MM.1S (cell line): Measurements from ENCODE around the gene MPO.
A peak's percentile ranks its signal among the peaks of the same experiment; 100 is the strongest.

Experiments used
- DNase-seq: peaks from one replicate; pipeline ENCODE4 v3.0.0-alpha.2; 2015
- H2AFZ ChIP-seq: fragments of 300-600 bp; sonication (generic); 2 replicates; pipeline ENCODE4 v1.6.0; 2016; ENCODE audit warnings: antibody characterized with exemption, low read length
- H3F3A ChIP-seq: fragments of 300-600 bp; sonication (generic); 2 replicates; pipeline ENCODE4 v1.6.1; 2016; ENCODE audit warnings: mild to moderate bottlenecking, antibody characterized with exemption, low read length, moderate library complexity, mixed read lengths; ENCODE audit not compliant: insufficient read depth
- H3K27ac ChIP-seq: fragments of 300-600 bp; sonication (generic); 2 replicates; pipeline ENCODE4 v1.5.1; 2016; ENCODE audit warnings: mild to moderate bottlenecking, low read length
- H3K27me3 ChIP-seq: fragments of 300-600 bp; sonication (generic); replicated peaks from 2 replicates; pipeline ENCODE4 v1.6.0; 2016; ENCODE audit warnings: low read length; ENCODE audit not compliant: insufficient read depth
- H3K36me3 ChIP-seq: fragments of 300-600 bp; sonication (generic); replicated peaks from 2 replicates; pipeline ENCODE4 v1.6.1; 2016; ENCODE audit warnings: mild to moderate bottlenecking, low read length, mixed read lengths; ENCODE audit not compliant: insufficient read depth
- H3K4me1 ChIP-seq: fragments of 300-600 bp; sonication (generic); 2 replicates; pipeline ENCODE4 v1.6.1; 2016; ENCODE audit warnings: low read length, mixed read lengths
- H3K4me2 ChIP-seq: fragments of 300-600 bp; sonication (generic); 2 replicates; pipeline ENCODE4 v1.6.0; 2016; ENCODE audit warnings: low read depth, low read length
- H3K4me3 ChIP-seq: fragments of 300-600 bp; sonication (generic); 2 replicates; pipeline ENCODE4 v1.5.1; 2016; ENCODE audit warnings: low read length, mixed read lengths
- H3K79me2 ChIP-seq: fragments of 300-600 bp; sonication (generic); 2 replicates; pipeline ENCODE4 v1.6.1; 2016; ENCODE audit warnings: mixed run types, low read length, mixed read lengths
- H3K9ac ChIP-seq: fragments of 300-600 bp; sonication (generic); 2 replicates; pipeline ENCODE4 v1.6.1; 2016; ENCODE audit warnings: low read length, mixed read lengths
- H3K9me2 ChIP-seq: fragments of 300-600 bp; sonication (generic); replicated peaks from 2 replicates; pipeline ENCODE4 v1.6.1; 2016; ENCODE audit warnings: mild to moderate bottlenecking, low read length, mixed read lengths; ENCODE audit not compliant: insufficient read depth
- H3K9me3 ChIP-seq: fragments of 300-600 bp; sonication (generic); replicated peaks from 2 replicates; pipeline ENCODE4 v1.6.1; 2016; ENCODE audit warnings: mild to moderate bottlenecking, low read length, mixed read lengths; ENCODE audit not compliant: insufficient read depth
- H4K20me1 ChIP-seq: fragments of 300-600 bp; sonication (generic); 2 replicates; pipeline ENCODE4 v1.6.1; 2016; ENCODE audit warnings: mild to moderate bottlenecking, low read length, moderate library complexity, mixed read lengths; ENCODE audit not compliant: insufficient read depth
- EZH2 ChIP-seq: fragments of 300-600 bp; sonication (generic); optimal IDR thresholded peaks from 2 replicates; pipeline ENCODE3; 2017; ENCODE audit warnings: low read depth, mild to moderate bottlenecking, antibody characterized with exemption, low read length, mixed read lengths
- EZH2phosphoT487 ChIP-seq: fragments of 300-600 bp; sonication (generic); IDR thresholded peaks from 2 replicates; pipeline ENCODE4 v1.6.1; 2018; ENCODE audit warnings: antibody characterized with exemption, low read length
- TF ChIP-seq, protein P1 (sequence below): fragments of 300-600 bp; sonication (generic); IDR thresholded peaks from 2 replicates; pipeline ENCODE4 v1.5.1; 2016; ENCODE audit warnings: antibody characterized with exemption, low read length, mixed read lengths

Gene MPO

DNA sequence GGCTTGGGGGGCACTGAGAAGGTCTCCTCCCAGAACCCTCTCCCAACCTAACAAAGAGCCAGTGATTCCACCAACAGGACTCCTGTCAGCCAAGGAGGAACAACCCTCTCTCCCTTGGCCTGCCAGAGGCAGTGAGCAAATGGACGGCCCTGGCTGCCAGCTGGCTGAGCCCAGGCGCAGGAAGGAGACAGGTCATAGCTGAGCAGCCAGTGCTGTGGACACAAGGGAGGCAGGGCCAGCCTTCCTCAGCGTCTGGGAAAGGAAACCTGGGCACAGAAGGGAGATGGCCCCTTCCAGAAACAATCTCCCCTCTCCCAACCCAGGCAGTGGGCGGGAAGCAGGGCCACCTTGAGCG, 2.1 kb downstream of the MPO start:
- H3K27ac ChIP-seq, result no peak overlapping the region
- H3K27me3 ChIP-seq, result peaks cover 57% of the 10 kb centered on the region
- DNase-seq, result no peak
- H3K9ac ChIP-seq, result no peak overlapping the region
- no peak overlapping the region for H2AFZ ChIP-seq
- H3K79me2 ChIP-seq, result no peaks in the 10 kb centered on the region
- no peak overlapping the region for H3K4me2 ChIP-seq
- TF ChIP-seq EZH2 (no peak), EZH2phosphoT487 (no peak)
- TF ChIP-seq, protein P1, sequence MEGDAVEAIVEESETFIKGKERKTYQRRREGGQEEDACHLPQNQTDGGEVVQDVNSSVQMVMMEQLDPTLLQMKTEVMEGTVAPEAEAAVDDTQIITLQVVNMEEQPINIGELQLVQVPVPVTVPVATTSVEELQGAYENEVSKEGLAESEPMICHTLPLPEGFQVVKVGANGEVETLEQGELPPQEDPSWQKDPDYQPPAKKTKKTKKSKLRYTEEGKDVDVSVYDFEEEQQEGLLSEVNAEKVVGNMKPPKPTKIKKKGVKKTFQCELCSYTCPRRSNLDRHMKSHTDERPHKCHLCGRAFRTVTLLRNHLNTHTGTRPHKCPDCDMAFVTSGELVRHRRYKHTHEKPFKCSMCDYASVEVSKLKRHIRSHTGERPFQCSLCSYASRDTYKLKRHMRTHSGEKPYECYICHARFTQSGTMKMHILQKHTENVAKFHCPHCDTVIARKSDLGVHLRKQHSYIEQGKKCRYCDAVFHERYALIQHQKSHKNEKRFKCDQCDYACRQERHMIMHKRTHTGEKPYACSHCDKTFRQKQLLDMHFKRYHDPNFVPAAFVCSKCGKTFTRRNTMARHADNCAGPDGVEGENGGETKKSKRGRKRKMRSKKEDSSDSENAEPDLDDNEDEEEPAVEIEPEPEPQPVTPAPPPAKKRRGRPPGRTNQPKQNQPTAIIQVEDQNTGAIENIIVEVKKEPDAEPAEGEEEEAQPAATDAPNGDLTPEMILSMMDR, result no peak
- H3K9me2 ChIP-seq, result no peaks in the 10 kb centered on the region
- H3K36me3 ChIP-seq, result no peaks in the 10 kb centered on the region
- no peaks in the 10 kb centered on the region for H4K20me1 ChIP-seq
- H3K4me1 ChIP-seq, result no peaks in the 10 kb centered on the region
- H3K9me3 ChIP-seq, result no peaks in the 10 kb centered on the region
- H3F3A ChIP-seq, result no peaks in the 10 kb centered on the region
- no peak overlapping the region for H3K4me3 ChIP-seq

DNA sequence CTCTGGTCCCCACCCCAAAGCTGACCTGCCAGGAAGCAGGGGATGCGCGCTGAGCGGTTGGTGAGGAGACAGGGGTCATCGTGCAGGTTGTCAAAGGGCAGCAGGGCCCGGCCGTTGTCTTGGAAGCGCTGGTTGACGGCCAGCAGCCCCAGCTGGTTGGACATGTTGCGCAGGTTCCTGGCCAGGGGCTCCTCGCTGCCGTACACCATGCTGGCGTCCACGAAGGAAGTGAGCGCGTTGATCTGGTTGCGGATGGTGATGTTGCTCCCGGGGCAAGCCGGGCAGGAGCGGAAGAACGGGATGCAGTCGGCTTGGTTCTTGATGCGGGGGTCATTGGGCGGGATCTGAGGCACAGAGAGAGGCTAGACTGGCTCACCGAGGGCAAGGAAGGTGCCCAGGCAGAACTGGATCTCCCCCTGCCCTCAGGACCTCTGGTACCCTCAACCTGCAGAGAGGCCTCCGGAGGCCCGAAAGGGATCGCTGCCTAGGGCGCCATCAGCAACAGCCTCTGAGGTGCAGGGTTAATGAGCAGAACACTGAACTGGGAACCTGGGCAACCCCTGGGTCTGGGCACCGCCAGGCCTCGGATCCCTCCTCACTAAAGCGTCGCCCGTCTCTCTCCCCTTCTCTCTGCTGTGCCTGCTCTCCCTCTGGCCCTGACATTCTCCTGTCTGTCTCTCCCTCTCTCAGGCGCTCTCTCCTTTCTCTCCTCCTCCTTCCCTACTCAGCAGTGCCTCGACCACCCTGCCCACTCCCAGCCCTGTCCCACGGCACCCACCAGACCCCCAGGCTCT, 2.7 kb downstream of the MPO start:
- Histone ChIP-seq H2AFZ (no peak overlapping the region), H3F3A (no peaks in the 10 kb centered on the region)

DNA sequence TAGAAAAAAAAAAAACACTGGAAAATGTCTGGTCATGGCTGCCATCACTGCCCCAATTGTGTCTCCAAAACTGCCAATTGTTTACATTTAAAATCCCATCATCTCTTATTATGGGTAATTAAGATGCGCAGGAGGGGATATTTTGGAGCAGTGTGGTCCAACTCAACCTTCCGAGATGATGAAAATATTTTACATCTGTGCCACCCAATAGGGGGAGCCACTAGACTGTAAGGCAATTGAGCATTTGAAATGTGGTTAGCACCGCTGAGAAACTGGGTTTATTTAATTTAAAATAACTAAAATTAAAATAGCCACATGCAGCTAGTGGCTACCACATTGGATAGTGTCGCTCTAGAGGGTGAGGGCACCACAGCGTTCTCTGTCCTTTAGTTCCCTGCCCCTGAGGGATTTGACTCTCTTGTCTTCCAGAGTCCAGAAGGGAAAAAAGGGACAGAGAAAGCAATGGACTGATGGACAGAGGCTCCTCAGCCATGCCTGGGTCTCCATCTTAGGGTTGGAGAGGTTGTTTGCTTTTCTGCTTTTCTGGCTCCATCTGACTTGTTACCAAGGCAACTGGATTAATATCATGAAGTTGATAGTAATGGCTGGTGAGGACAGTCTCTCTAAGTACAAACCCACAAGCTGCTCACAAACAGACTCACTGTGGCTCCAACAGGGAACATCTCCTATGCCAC, 3.5 kb downstream of the MPO start:
- Histone ChIP-seq H3K9me2 (no peaks in the 10 kb centered on the region), H3K4me1 (no peaks in the 10 kb centered on the region), H3F3A (no peaks in the 10 kb centered on the region), H3K9me3 (no peaks in the 10 kb centered on the region), H3K36me3 (no peaks in the 10 kb centered on the region), H3K27me3 (peaks cover 63% of the 10 kb centered on the region), H3K4me3 (no peak overlapping the region), H3K4me2 (no peak overlapping the region), H4K20me1 (no peaks in the 10 kb centered on the region), H3K79me2 (no peaks in the 10 kb centered on the region), H3K9ac (no peak overlapping the region), H2AFZ (no peak overlapping the region), H3K27ac (no peak overlapping the region)
- peak; percentile 12 for DNase-seq
- TF ChIP-seq, protein P1, result peak; percentile 50
- no peak for TF ChIP-seq EZH2phosphoT487

More for the DNA sequence above, 2.7 kb downstream of the MPO start:
- no peaks in the 10 kb centered on the region for H3K9me3 ChIP-seq
- H3K9ac ChIP-seq, result no peak overlapping the region
- TF ChIP-seq EZH2phosphoT487, result no peak
- TF ChIP-seq EZH2, result no peak
- TF ChIP-seq, protein P1, result no peak
- no peaks in the 10 kb centered on the region for H4K20me1 ChIP-seq
- DNase-seq, result no peak
- no peaks in the 10 kb centered on the region for H3K36me3 ChIP-seq
- H3K79me2 ChIP-seq, result no peaks in the 10 kb centered on the region
- H3K4me1 ChIP-seq, result no peaks in the 10 kb centered on the region
- no peak overlapping the region for H3K4me3 ChIP-seq
- no peak overlapping the region for H3K4me2 ChIP-seq
- H3K9me2 ChIP-seq, result no peaks in the 10 kb centered on the region
- H3K27me3 ChIP-seq, result peaks cover 62% of the 10 kb centered on the region
- no peak overlapping the region for H3K27ac ChIP-seq
